ENCODE results near the gene CACNA1D.

Gene CACNA1D

DNA sequence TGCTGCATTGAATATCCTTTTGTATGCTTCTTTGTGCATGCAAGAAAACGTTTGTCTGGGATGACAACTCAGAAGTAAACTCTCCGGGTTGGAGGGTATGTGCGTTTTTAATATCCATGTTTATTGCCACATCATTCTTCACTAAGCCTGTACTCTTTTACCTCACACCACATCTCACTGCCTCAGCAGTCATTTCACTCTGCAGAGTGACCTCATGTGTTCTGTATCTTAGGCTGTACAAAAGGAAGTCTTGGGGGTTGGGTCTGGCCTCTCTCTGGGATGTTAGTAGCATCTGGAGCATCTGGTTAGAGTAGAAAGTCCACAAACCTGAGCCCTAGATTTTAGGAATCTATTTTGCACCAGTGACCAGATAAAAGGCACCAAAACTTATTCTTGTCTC lies 16.1 kb downstream of the CACNA1D start:
- in situ Hi-C loops (cut with MboI; ENCODE audit: low sequenced_read_pairs, unreplicated experiment): no loop called here
- TF ChIP-seq, protein P1, sequence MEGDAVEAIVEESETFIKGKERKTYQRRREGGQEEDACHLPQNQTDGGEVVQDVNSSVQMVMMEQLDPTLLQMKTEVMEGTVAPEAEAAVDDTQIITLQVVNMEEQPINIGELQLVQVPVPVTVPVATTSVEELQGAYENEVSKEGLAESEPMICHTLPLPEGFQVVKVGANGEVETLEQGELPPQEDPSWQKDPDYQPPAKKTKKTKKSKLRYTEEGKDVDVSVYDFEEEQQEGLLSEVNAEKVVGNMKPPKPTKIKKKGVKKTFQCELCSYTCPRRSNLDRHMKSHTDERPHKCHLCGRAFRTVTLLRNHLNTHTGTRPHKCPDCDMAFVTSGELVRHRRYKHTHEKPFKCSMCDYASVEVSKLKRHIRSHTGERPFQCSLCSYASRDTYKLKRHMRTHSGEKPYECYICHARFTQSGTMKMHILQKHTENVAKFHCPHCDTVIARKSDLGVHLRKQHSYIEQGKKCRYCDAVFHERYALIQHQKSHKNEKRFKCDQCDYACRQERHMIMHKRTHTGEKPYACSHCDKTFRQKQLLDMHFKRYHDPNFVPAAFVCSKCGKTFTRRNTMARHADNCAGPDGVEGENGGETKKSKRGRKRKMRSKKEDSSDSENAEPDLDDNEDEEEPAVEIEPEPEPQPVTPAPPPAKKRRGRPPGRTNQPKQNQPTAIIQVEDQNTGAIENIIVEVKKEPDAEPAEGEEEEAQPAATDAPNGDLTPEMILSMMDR (IDR thresholded peaks at IDR 0.05; ENCODE audit: borderline replicate concordance, control extremely low read depth, extremely low read depth, insufficient read depth, missing control alignments): no peak
- DNase-seq (ENCODE audit: low spot score): no peak

DNA sequence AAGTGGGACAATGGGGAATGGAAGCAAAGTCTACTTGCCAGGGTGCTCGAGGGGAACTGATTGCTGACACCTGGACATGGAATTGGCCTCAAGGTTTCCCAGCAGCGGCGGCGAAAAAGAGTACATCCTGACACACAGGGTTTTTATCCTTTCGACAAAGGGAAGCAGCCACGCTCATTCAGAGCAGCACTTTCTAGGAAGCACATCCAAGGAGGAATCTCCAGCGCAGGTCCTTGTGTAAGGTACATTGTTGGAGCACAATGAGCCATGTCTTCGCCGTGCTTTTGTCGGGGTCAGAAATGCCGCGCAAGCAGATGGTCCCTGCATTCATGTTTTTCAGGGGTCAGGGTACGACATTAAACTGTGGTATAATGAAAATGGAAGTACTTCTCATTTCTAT lies 16.8 kb downstream of the CACNA1D start:
- in situ Hi-C loops (cut with MboI; ENCODE audit: low sequenced_read_pairs, unreplicated experiment): no loop called here
- DNase-seq (ENCODE audit: low spot score): no peak
- TF ChIP-seq, protein P1 (IDR thresholded peaks at IDR 0.05; ENCODE audit: borderline replicate concordance, control extremely low read depth, extremely low read depth, insufficient read depth, missing control alignments): no peak

DNA sequence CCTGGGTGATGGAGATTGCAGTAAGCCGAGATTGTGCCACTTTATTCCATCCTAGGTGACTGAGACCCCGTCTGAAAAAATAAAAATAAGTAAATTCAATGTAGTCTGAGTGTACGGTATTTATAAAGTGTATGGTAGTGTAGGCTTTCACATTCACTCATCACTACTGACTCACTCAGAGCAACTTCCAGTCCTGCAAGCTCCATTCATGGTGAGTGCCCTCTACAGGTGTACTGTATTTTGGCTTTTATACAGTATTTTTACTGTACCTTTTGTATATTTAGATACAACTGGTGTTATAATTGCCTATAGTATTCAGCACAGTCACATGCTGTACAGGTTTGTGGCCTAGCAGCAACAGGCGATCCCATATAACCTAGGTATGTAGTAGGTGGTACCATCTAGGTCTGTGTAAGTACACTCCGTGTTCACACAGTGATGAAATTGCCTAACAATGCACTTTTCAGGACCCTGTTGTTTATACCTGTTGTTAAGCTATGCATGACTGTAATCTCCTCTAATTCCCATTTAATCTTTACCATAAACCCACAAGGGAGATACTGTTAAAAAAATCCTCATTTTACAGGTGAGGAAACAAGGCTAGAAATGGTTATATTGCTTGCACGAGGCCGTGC lies 19.3 kb downstream of the CACNA1D start:
- TF ChIP-seq, protein P1 (IDR thresholded peaks at IDR 0.05; ENCODE audit: borderline replicate concordance, control extremely low read depth, extremely low read depth, insufficient read depth, missing control alignments): peak; percentile 17
- in situ Hi-C loops (cut with MboI; ENCODE audit: low sequenced_read_pairs, unreplicated experiment): no loop called here
- peak; percentile 26 for DNase-seq (ENCODE audit: low spot score)

DNA sequence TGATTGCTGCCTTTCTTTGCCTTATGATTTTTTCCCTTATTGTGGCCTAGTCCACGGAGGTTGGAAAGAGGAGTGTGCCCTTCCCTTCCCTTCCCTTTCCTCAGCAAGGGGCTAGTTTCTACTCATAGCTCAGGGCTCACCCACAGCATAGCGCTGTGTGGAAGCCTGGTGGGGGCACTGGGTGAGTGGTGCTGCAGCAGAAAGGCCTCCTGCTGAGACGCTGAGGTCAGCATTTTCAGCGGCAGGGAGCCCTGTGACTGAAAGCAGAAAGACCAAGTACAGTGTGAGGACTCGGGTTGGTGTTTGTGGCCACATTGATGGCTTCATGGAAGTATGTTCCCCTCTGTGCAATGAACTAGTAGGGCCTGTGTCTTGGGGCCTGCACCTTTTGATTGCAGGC lies 21.9 kb downstream of the CACNA1D start:
- in situ Hi-C loops (cut with MboI; ENCODE audit: low sequenced_read_pairs, unreplicated experiment): no loop called here
- DNase-seq (ENCODE audit: low spot score): no peak
- TF ChIP-seq, protein P1 (IDR thresholded peaks at IDR 0.05; ENCODE audit: borderline replicate concordance, control extremely low read depth, extremely low read depth, insufficient read depth, missing control alignments): no peak

DNA sequence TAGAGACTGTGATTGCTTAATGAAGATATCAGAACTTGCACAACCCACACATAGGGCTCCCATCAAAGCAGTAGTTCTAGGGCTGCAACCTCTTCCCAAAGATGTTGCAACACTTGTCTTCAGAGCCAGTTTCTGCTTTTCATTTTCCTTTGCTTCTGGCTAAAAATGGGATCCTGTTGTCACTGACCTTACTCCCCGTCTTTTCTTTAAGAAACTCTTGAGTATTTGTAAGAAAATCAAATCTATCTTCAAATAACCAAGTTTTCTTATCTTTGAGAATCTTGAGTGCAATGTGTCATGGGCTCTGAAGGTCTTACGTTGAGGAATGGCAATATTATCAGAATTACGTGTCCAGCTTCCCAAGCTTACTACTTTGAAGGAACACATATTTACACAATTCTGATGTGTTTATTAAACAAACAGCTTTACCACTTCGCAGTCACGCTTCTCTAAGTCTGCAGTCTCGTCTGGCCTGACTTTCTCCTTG lies 24.1 kb downstream of the CACNA1D start:
- DNase-seq (ENCODE audit: low spot score): no peak
- TF ChIP-seq, protein P1 (IDR thresholded peaks at IDR 0.05; ENCODE audit: borderline replicate concordance, control extremely low read depth, extremely low read depth, insufficient read depth, missing control alignments): no peak
- in situ Hi-C loops (cut with MboI; ENCODE audit: low sequenced_read_pairs, unreplicated experiment): no loop called here

DNA sequence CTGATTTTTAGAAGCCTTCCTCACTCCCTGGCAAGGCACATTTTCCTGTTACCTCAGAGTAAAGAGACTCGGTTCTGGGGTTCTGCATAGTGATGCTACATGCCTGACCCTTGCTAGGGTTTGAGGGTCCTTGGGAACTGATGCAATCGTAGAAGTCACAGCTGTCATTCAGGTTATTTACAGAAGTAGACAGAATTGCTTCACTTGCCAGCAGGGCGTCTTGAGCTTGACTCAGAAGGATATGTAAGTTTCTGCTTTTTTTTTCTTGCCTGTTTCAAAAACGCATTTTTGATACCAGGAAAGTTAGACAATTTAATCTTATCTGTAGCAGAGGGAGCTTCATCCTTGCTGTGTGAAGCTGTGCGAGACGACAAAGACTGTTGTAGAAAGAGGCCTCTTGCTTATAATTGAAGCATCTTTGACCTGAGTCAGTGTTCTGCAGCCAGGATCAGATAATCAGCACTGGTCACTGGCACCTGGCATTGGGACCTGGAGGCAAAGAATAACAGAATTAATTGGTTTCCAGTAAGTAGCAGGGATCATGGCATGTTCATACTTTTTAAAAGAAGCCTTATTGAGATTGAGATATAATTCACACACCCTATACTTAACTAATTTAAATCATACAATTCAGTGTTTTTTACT lies 24.8 kb downstream of the CACNA1D start:
- in situ Hi-C loops (cut with MboI; ENCODE audit: low sequenced_read_pairs, unreplicated experiment): no loop called here
- DNase-seq (ENCODE audit: low spot score): no peak
- TF ChIP-seq, protein P1 (IDR thresholded peaks at IDR 0.05; ENCODE audit: borderline replicate concordance, control extremely low read depth, extremely low read depth, insufficient read depth, missing control alignments): no peak

Data from GM13976 (cell line).